DMS53 treated with DMSO at 0.1 percent for 48 hours (cell line): ENCODE results near the gene LRRN3.

Source experiments
- DNase-seq: peaks from one replicate; lab custom pipeline; 2025; ENCODE audit not compliant: unreplicated experiment; lab: John Stamatoyannopoulos, UW

The LRRN3 gene

GRCh38 chr7:111160297-111160696 lies 69.4 kb downstream of the LRRN3 start:
- no peak for DNase-seq

- DNase-seq, result no peak
Measured at GRCh38 chr7:111162692-111163091, 71.8 kb downstream of the LRRN3 start.

- DNase-seq, result no peak
Measured at GRCh38 chr7:111164442-111164841, 73.5 kb downstream of the LRRN3 start.

- no peak for DNase-seq
Measured at GRCh38 chr7:111168182-111168581, 77.3 kb downstream of the LRRN3 start.

GRCh38 chr7:111172564-111173257 lies 81.8 kb downstream of the LRRN3 start:
- DNase-seq, result no peak

GRCh38 chr7:111173528-111173927 lies 82.6 kb downstream of the LRRN3 start:
- no peak for DNase-seq

- DNase-seq, result no peak
Measured at GRCh38 chr7:111173990-111174389, 83.1 kb downstream of the LRRN3 start.

- DNase-seq, result no peak
Measured at GRCh38 chr7:111174510-111174909, 83.6 kb downstream of the LRRN3 start.
